RKO (cell line): ENCODE results near the gene GRID1.
"Not testable (repeated sequence)": the region's sequence is repeated elsewhere in the genome, so short reads cannot be mapped to it uniquely, and the experiment has no call there.

Source experiments
- DNase-seq: peaks from one replicate; pipeline ENCODE4 v3.0.0-alpha.2; 2016; ENCODE audit warnings: low spot score

The GRID1 gene

GRCh38 chr10:86251426-86251825, 115.2 kb downstream of the GRID1 start:
- DNase-seq = no peak

GRCh38 chr10:86250399-86250798, 116.2 kb downstream of the GRID1 start:
- DNase-seq = no peak

- no peak for DNase-seq
Measured at GRCh38 chr10:86249794-86250193, 116.8 kb downstream of the GRID1 start.

GRCh38 chr10:86248062-86248461, 118.5 kb downstream of the GRID1 start:
- no peak for DNase-seq

- DNase-seq = no peak
Measured at GRCh38 chr10:86247588-86247987, 119.0 kb downstream of the GRID1 start.

- no peak for DNase-seq
Measured at GRCh38 chr10:86247073-86247472, 119.5 kb downstream of the GRID1 start.

GRCh38 chr10:86246279-86246940, 120.2 kb downstream of the GRID1 start:
- DNase-seq = no peak

GRCh38 chr10:86245015-86245394, 121.6 kb downstream of the GRID1 start:
- no peak for DNase-seq

GRCh38 chr10:86244297-86245014, 122.1 kb downstream of the GRID1 start:
- no peak for DNase-seq

- DNase-seq = no peak
Measured at GRCh38 chr10:86243651-86244155, 122.9 kb downstream of the GRID1 start.

GRCh38 chr10:86242761-86243160, 123.8 kb downstream of the GRID1 start:
- DNase-seq = no peak

GRCh38 chr10:86238089-86238488, 128.5 kb downstream of the GRID1 start:
- not testable (repeated sequence) for DNase-seq

GRCh38 chr10:86234541-86235270, 131.9 kb downstream of the GRID1 start:
- DNase-seq = no peak

- DNase-seq = no peak
Measured at GRCh38 chr10:86234107-86234506, 132.5 kb downstream of the GRID1 start.

GRCh38 chr10:86233131-86233530, 133.5 kb downstream of the GRID1 start:
- no peak for DNase-seq

GRCh38 chr10:86232644-86233043, 134.0 kb downstream of the GRID1 start:
- DNase-seq = no peak

- no peak for DNase-seq
Measured at GRCh38 chr10:86231796-86232560, 134.6 kb downstream of the GRID1 start.

GRCh38 chr10:86230557-86231180, 135.9 kb downstream of the GRID1 start:
- DNase-seq = no peak

GRCh38 chr10:86229811-86230556, 136.6 kb downstream of the GRID1 start:
- DNase-seq = no peak

- DNase-seq = no peak
Measured at GRCh38 chr10:86229376-86229775, 137.2 kb downstream of the GRID1 start.
